Measurements from ENCODE around the gene JTB.

Gene JTB

GRCh38 chr1:153929981-153930948, 47.2 kb downstream of the JTB start:
- DNase-seq: no peak

- DNase-seq: no peak
Measured at GRCh38 chr1:153929426-153929825, 48.0 kb downstream of the JTB start.

GRCh38 chr1:153928791-153929341, 48.6 kb downstream of the JTB start:
- DNase-seq: no peak

GRCh38 chr1:153928245-153928644, 49.2 kb downstream of the JTB start:
- no peak for DNase-seq

GRCh38 chr1:153926405-153926804, 51.1 kb downstream of the JTB start:
- no peak for DNase-seq
